ENCODE data around the gene SMARCAD1.

SMARCAD1 gene

GRCh38 chr4:94244087-94244828 lies 36.6 kb downstream of the SMARCAD1 start:
- TF ChIP-seq TAF1 (IDR thresholded peaks at IDR 0.05; ENCODE audit: low read depth) (no peak), CREB1 (IDR thresholded peaks at IDR 0.05; ENCODE audit: low read depth) (no peak), USF1 (IDR thresholded peaks at IDR 0.05) (no peak), RAD21 (IDR thresholded peaks at IDR 0.05; ENCODE audit: low read depth) (no peak)

GRCh38 chr4:94244829-94245185 lies 37.1 kb downstream of the SMARCAD1 start:
- no peak for TF ChIP-seq REST (IDR thresholded peaks at IDR 0.05; ENCODE audit: low read depth)
- TF ChIP-seq TAF1 (IDR thresholded peaks at IDR 0.05; ENCODE audit: low read depth) = no peak
- no peak for TF ChIP-seq FOXM1 (IDR thresholded peaks at IDR 0.05; ENCODE audit: borderline replicate concordance, low read depth)
- TF ChIP-seq NFIC (IDR thresholded peaks at IDR 0.05) = no peak
- TF ChIP-seq USF1 (IDR thresholded peaks at IDR 0.05) = no peak
- no peak for TF ChIP-seq ZBTB7A (IDR thresholded peaks at IDR 0.05; ENCODE audit: low read depth)
- TF ChIP-seq RAD21 (IDR thresholded peaks at IDR 0.05; ENCODE audit: low read depth) = no peak
- TF ChIP-seq TCF12 (IDR thresholded peaks at IDR 0.05; ENCODE audit: low read depth) = no peak
- no peak for TF ChIP-seq CREB1 (IDR thresholded peaks at IDR 0.05; ENCODE audit: low read depth)
- no peak for TF ChIP-seq EP300 (IDR thresholded peaks at IDR 0.05; ENCODE audit: borderline replicate concordance)
- no peak for TF ChIP-seq EGR1 (IDR thresholded peaks at IDR 0.05)

- TF ChIP-seq TCF12 (IDR thresholded peaks at IDR 0.05; ENCODE audit: low read depth) (no peak), REST (IDR thresholded peaks at IDR 0.05; ENCODE audit: low read depth) (no peak), MAX (IDR thresholded peaks at IDR 0.05) (no peak), RAD21 (IDR thresholded peaks at IDR 0.05; ENCODE audit: low read depth) (no peak)
Observed at GRCh38 chr4:94251094-94251493, 43.4 kb downstream of the SMARCAD1 start.

GRCh38 chr4:94253036-94253435 lies 45.4 kb downstream of the SMARCAD1 start:
- no peak for TF ChIP-seq REST (IDR thresholded peaks at IDR 0.05; ENCODE audit: low read depth)
- no peak for TF ChIP-seq TAF1 (IDR thresholded peaks at IDR 0.05; ENCODE audit: low read depth)
- TF ChIP-seq FOXM1 (IDR thresholded peaks at IDR 0.05; ENCODE audit: borderline replicate concordance, low read depth) = no peak
- no peak for TF ChIP-seq RAD21 (IDR thresholded peaks at IDR 0.05; ENCODE audit: low read depth)
- no peak for TF ChIP-seq TEAD4 (IDR thresholded peaks at IDR 0.05)
- no peak for TF ChIP-seq CREB1 (IDR thresholded peaks at IDR 0.05; ENCODE audit: low read depth)
- TF ChIP-seq CEBPB (IDR thresholded peaks at IDR 0.05) = no peak
- no peak for TF ChIP-seq EP300 (IDR thresholded peaks at IDR 0.05; ENCODE audit: borderline replicate concordance)

GRCh38 chr4:94256144-94256783 lies 48.6 kb downstream of the SMARCAD1 start:
- no peak for TF ChIP-seq TAF1 (IDR thresholded peaks at IDR 0.05; ENCODE audit: low read depth)
- TF ChIP-seq USF1 (IDR thresholded peaks at IDR 0.05) = no peak
- TF ChIP-seq YY1 (IDR thresholded peaks at IDR 0.05; ENCODE audit: low read depth) = no peak
- TF ChIP-seq MAX (IDR thresholded peaks at IDR 0.05) = no peak
- TF ChIP-seq TCF12 (IDR thresholded peaks at IDR 0.05; ENCODE audit: low read depth) = no peak
- TF ChIP-seq CREB1 (IDR thresholded peaks at IDR 0.05; ENCODE audit: low read depth) = no peak
- no peak for TF ChIP-seq CEBPB (IDR thresholded peaks at IDR 0.05)
- TF ChIP-seq TEAD4 (IDR thresholded peaks at IDR 0.05) = no peak
- TF ChIP-seq NFIC (IDR thresholded peaks at IDR 0.05) = no peak
- no peak for TF ChIP-seq REST (IDR thresholded peaks at IDR 0.05; ENCODE audit: low read depth)
- TF ChIP-seq FOXM1 (IDR thresholded peaks at IDR 0.05; ENCODE audit: borderline replicate concordance, low read depth) = no peak
